ES-I3 (cell line): Measurements from ENCODE around the gene CBFA2T2.

ENCODE experiments used
- H3K36me3 ChIP-seq: 2 replicates; pipeline ENCODE4 v1.6.1; 2013; ENCODE audit warnings: mild to moderate bottlenecking, low read length, control low read depth, moderate library complexity; ENCODE audit not compliant: insufficient read depth
- H3K4me1 ChIP-seq: 2 replicates; pipeline ENCODE4 v1.6.1; 2013; ENCODE audit warnings: mild to moderate bottlenecking, control low read depth, low read length; ENCODE audit not compliant: insufficient read depth
- H3K9ac ChIP-seq: 2 replicates; pipeline ENCODE4 v1.6.1; 2013; ENCODE audit warnings: low read depth, mild to moderate bottlenecking, low read length, moderate library complexity
- H3K9me3 ChIP-seq: 2 replicates; pipeline ENCODE4 v1.6.1; 2013; ENCODE audit warnings: mild to moderate bottlenecking, low read length, moderate library complexity; ENCODE audit not compliant: control insufficient read depth, insufficient read depth

CBFA2T2 gene

DNA sequence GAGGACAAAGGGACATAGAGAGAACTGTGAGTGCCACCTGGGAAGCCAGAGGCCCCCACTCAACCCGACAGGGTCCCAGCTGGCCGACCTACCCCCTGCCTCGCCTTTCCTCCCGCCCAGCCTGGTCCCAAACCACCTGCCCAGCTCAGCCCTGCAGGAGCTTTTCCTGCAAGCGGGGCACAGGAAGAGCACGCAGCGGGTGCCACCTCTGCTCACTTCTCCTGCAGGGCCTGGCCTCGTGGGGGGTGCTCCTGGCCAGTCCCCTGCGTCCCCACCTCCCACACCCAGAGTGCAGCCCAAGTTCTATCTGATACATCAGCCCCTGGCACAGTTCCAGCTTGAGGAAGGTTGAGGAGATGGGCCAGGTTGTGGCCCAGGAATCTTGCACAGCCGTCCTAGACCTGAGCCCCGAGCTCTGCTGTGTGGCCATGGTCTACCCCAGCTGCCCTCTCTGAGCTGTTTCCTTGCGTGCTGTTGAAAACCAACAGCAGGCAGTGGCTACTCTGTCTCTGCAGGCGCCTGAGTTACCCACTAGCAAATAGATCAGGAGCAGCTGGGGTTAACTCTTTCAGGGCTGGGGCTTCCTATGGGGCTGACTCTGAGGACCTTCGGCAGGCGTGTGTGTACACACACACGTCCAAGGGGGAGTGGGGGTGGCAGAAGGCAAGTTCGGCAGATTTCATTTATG is 182.7 kb downstream of the CBFA2T2 start:
- H3K9ac ChIP-seq = peak overlapping the region; percentile 71; the same call in 1 of the 2 replicates
- peaks cover 19% of the 10 kb centered on the region for H3K4me1 ChIP-seq
- H3K36me3 ChIP-seq = peaks cover 11% of the 10 kb centered on the region
- no peaks in the 10 kb centered on the region for H3K9me3 ChIP-seq

DNA sequence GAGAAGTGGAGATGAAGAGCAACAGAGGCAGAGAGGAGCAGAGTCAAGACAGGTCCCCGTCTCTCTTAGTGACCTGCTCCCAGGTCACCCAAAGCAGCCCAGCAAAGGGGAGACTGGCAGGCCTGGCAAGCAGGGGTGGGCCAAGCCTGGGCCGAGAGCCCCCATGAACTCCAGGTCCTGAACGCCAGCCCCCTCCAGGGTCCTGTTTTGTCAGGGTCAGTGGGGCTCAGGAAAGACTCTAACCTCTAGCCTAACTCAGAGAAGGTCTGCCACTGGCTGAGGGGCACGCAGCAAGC is 183.2 kb downstream of the CBFA2T2 start:
- no peaks in the 10 kb centered on the region for H3K9me3 ChIP-seq
- peak overlapping the region; percentile 71 for H3K9ac ChIP-seq
- H3K36me3 ChIP-seq = peaks cover 11% of the 10 kb centered on the region
- peaks cover 19% of the 10 kb centered on the region for H3K4me1 ChIP-seq

DNA sequence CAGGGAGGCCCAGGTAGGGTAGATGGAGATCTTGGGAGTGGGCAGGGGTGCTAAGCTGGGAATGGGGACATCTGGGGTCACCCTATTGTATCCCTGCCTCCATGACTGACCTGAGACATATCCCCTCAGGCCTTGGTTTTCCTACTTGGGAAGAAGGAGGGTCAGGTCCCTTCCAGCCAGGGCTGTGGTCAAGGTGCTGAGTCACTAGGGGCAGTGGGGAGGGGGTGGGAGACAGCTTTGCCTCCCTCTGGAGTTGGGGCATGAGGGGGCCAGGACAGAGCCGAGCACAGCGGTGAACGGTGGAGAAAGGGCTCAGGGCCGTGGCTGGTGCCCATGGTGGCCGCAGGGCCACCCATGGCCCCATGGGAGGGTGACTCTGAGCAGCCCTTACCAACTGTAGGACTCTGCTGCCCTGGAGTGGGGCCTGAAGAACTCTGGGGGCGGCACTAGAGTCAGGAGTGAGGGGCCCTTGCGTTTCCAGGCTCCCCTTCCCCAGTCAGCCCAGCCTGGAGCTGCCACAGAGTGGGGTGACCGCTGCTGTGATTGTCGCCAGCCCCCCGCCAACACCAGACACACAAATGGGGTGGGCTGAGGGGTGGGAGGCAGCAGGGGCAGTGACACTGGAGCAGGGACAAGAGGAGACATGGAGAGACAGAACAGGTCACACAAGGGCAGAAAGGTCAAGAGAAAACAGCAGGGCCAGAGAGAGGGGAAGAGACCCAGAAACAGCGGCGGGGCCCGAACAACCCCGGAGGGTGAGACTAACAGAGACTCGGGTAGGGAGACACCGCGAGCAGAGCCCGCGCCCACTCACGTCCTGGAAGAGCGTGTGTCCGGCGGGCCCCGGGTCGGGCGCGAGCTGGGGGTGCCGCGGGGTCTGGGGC is 183.8 kb downstream of the CBFA2T2 start:
- H3K4me1 ChIP-seq = peaks cover 19% of the 10 kb centered on the region
- H3K36me3 ChIP-seq = peaks cover 11% of the 10 kb centered on the region
- peak overlapping the region; percentile 71 for H3K9ac ChIP-seq
- H3K9me3 ChIP-seq = no peaks in the 10 kb centered on the region

DNA sequence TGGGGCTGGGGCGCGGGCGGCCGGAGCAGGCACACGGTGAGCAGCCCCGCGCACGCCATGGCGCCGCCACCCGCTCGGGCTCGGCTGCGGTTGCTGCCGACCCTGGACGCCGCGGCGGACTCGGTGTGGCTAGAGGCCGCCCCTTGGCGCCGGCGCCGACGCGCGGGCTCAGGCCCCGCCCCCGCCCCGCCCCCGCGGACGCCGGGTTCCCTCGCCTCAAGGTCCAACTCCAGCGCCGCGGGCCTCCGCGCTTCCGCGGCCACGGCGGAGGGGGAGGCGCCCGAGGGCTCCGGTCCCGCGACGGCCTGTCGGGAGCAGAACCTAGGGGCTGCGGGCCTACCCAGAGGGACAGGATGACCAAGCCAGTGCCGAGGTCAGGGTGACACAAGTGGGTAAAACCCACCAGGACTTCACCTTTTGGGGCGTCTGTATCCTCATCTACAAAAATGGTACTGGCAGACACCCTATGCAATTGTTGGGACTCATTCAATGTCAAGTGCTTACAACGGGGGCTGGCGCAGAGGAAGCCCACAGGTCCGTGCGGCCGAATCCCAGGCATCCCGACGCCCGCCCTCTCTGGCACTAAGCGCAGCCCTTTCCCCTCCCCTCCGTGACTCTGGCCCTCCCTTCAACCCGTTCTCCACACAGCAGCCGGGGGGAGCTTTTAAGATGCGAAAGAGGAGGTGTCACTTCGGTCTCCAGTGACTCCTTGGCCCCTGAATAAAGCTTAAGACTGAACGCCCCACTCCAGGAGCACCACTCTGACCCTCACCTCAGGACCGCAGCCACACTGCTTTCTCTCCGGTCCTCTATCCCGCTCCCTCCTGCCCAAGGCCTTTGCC is 184.6 kb downstream of the CBFA2T2 start, which contains the start of gene NECAB3:
NECAB3 (minus strand) TSS at position 135 of the 842 bp plus-strand sequence; CDS start at position 59, 76 bp downstream.
- Histone ChIP-seq H3K9me3 (no peaks in the 10 kb centered on the region), H3K9ac (peak within 1 kb of the TSS; percentile 71), H3K36me3 (peaks cover 11% of the 10 kb centered on the region), H3K4me1 (peaks cover 19% of the 10 kb centered on the region)

DNA sequence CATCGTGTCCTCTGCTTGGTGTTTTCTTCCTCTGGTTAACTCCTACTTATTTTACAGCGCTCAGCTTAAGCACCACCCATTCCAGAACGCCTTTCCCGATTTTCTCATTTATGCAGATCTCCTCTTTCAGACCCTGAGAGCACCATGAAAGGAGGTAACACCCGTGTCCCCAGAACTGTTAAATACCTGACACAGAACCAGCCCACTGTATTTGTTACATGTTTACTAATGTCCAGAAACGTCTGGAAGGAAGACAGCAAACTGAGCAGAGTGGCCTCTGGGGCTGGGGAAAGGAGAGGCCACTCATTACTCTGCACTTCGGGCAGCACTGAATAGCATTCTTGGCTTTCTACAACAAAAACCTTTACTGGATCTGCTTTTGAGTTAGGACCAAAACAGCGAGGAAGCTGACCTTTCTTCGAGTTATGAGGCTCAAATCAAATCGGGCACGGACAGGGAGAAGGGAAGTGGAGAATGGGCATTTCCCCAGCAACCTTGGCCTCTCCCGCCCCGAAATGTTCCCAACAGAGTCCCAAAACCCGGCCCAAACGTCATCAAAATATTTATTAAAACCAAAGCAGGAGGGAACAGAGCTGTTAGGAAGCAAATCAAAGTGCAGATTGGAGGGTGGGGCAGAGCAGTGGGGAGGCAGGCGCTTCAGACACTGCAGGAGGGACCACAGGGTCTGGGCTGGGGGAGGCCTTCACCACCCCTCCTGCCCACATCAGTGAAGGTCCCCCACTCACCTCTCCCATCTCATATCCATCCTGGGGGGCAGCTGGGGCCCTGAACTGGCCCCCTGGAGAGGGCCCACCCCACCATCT is 185.5 kb downstream of the CBFA2T2 start:
- no peaks in the 10 kb centered on the region for H3K9me3 ChIP-seq
- H3K4me1 ChIP-seq = peaks cover 19% of the 10 kb centered on the region
- peaks cover 11% of the 10 kb centered on the region for H3K36me3 ChIP-seq
- peak overlapping the region; percentile 71 for H3K9ac ChIP-seq

DNA sequence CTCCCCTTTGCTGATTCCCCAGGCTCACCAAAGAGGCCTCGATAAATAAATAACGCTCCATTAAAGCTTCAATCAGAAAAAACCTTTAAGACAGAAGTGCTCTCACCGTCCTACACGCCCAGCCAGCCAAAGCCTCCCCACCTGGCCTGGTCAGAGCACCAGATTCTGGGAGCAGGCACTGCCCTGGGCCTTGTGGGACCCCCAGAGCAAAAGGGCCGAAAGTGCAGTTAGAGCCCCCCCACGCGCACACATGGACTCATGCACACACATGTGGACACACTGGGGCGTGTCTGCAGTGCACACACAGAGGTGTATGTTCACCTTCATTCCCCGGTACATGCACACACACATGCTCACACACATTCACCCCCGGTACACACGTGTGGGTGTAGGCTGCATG is 186.2 kb downstream of the CBFA2T2 start:
- H3K9me3 ChIP-seq = no peaks in the 10 kb centered on the region
- peaks cover 7% of the 10 kb centered on the region for H3K36me3 ChIP-seq
- peaks cover 19% of the 10 kb centered on the region for H3K4me1 ChIP-seq
- H3K9ac ChIP-seq = no peak overlapping the region

DNA sequence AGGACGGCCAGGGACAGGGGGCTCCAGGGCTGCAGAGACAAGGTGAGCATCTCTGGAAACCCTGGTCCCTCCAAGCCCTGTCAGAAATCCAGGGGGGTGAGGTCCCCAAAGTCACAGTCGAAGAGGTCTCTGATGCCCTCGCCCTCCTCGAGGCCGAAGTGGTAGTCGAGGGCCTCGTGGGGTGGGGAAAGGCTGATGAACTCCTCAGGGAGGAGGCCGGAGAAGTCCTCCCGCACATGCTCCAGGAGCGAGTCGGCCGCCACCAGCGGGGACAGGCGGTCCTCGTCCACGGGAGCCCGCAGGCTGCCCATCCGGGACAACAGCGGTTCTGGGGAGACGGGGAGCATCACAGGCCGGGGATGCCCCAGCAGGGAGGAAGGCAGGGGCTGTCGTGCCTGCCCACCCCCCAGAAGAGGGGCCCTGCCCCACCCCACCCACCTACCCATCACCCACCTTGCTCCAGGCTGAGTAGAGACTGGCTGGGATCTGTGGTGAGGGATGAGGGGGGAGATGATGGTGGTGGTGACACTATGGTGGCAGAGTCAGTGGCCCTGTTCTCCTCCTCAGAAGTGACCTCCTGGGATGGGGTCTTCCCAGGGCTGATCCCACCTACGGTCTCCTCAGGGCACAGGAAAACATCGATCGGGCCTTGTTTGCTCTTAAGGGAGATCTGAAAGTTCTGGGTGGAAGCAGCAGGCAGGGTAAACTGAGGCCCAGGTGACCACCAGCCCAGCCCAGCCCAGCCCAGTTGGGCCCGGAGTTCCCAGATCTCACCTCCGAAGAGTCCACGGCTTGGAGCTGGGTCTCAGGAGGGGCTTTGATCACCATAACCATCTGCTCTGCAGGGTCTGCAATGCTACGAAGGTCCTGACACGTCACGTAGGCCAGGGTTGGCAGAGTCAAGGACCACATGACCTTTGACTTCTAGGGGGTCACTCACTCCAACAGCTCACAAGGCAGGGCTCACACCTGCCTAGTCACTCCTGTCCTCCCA is 187.1 kb downstream of the CBFA2T2 start:
- peaks cover under 1% of the 10 kb centered on the region for H3K36me3 ChIP-seq
- H3K9me3 ChIP-seq = no peaks in the 10 kb centered on the region
- H3K9ac ChIP-seq = no peak overlapping the region
- H3K4me1 ChIP-seq = peaks cover 19% of the 10 kb centered on the region

DNA sequence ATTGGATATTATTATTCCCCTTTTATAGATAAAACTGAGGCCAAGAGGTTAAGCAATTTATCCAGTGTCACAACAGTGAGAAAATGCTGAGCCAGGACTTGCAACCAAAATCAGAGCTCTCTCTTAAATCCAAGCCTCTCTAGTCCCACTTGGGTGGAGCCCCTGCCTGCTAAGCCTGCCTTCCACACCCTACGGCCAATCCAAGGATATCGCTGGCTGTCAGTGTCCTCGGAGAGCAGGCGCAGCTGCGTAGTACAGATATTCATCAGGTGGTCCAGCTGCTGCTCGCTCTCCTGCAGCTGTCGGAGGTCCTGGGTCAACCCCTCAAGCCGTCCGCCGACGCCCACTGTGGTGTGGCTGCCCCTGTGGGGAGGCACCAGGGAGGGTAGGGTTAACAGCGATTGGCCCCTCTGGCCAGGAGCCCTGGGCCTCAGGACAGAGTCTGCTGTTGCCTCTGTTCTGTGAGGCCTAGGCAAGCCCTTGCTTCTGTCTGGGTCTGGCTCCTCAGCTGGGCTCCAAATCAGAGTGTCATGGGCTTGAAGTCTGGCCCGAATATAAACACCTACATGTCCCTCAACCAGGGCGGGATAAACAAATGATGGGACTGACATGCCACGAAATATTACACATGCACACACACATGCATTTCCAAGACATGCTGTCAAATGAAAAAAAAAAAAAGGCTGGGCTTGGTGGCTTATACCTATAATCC is 188.3 kb downstream of the CBFA2T2 start:
- Histone ChIP-seq H3K4me1 (peaks cover 11% of the 10 kb centered on the region), H3K36me3 (no peaks in the 10 kb centered on the region; the same call in none of the 2 replicates), H3K9me3 (no peaks in the 10 kb centered on the region), H3K9ac (no peak overlapping the region)

DNA sequence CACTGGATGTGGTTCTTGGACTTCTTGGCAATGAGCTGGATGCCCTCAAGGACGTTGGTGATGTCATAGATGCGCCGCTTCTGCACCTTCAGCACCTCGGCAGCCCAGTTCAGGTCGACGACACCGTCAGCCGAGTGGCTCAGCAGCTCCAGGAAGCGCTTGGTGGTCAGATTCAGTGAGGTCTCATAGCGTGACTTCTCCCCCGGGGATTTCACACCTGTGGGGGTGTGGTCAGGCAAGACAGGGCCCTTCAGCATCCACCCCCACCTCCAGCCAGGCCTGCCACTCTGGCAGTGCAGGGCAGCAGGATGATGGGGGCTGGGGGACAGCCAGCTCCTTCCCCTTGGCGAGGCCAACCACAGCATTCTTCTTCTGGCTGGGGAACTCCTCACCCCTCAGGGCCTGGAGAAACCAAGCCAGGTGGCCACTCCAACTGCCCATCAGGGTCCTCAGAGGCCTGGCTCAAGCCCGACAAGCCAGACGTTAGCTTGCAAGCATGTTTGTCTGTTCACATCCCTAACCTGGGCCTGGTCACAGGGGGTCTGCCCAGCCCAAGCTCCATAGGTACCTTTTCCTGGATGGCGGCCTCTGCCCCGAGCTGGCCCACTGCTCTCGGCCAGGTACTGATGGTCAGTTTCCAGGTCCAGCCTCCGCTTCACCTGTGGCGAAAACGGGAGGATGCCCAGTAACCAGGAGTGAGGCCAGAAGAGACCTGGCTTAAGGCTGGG is 190.0 kb downstream of the CBFA2T2 start:
- no peak overlapping the region for H3K9ac ChIP-seq
- H3K36me3 ChIP-seq = no peaks in the 10 kb centered on the region; the same call in none of the 2 replicates
- no peaks in the 10 kb centered on the region for H3K9me3 ChIP-seq
- peaks cover 12% of the 10 kb centered on the region; the same call in 1 of the 2 replicates for H3K4me1 ChIP-seq

DNA sequence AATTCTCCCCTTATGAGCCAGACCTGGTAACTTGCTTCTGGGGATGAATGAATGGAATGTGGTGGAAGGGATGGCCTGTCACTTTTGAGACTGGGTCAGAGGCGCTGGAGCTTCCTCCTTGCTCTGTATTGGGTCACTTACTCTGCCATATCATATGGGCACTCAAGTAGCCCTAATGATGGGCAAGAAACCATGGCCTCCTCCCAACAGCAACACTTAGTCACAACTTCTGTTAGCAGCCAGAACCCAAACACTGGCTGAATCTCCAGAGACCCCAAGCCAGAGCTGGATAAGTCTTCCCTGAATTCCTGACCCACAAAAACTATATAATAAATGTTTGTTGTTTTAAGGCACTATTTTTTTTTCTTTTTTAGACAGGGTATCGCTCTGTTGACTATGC is 190.8 kb downstream of the CBFA2T2 start:
- Histone ChIP-seq H3K9ac (no peak overlapping the region), H3K9me3 (no peaks in the 10 kb centered on the region), H3K4me1 (peaks cover 6% of the 10 kb centered on the region; the same call in 1 of the 2 replicates), H3K36me3 (no peaks in the 10 kb centered on the region; the same call in none of the 2 replicates)

DNA sequence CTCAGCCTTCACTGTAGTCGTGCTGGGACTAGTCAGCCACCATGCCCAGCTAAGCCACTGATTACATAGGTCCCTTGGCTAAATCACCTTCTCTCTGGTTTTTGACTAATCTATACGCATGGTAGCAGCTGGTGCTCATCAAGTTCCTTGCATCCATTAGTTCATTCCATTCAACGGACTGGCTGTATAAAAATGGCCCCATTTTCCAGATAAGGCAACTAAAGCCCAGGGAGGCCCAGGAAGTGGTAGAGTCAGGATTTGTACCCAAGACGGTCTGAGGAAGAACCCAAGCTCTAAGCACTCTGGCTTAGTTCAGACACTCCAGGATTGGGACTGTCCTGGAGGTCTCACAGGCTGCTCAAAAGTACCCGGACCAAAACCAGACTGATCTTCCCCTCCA is 191.4 kb downstream of the CBFA2T2 start:
- no peak overlapping the region for H3K9ac ChIP-seq
- H3K4me1 ChIP-seq = peaks cover 4% of the 10 kb centered on the region; the same call in 1 of the 2 replicates
- H3K36me3 ChIP-seq = no peaks in the 10 kb centered on the region; the same call in none of the 2 replicates
- H3K9me3 ChIP-seq = no peaks in the 10 kb centered on the region
